Prostate gland (tissue), 2 donors: ENCODE data around the gene KRTAP21-3. TPM values are rescaled to one million over a fixed set of nuclear protein-coding genes. Genes with fewer than 3 reads are reported as not detected.
"Not testable (repeated sequence)": the region's sequence is repeated elsewhere in the genome, so short reads cannot be mapped to it uniquely, and the experiment has no call there.

Experiments
- DNase-seq: peaks from one replicate; pipeline ENCODE4 v3.0.0-alpha.2; 2019; ENCODE audit warnings: low spot score
- H3K27ac ChIP-seq, 2 donors: fragments of 200-600 bp; sonication (generic); 2 replicates each; pipeline ENCODE4 v1.5.1; 2017 to 2019
- H3K27me3 ChIP-seq: fragments of 200-600 bp; sonication (generic); replicated peaks from 2 replicates; pipeline ENCODE4 v1.5.1; 2019; ENCODE audit not compliant: insufficient read depth
- H3K36me3 ChIP-seq, 2 donors: fragments of 200-600 bp; sonication (generic); 1 replicate in 1 of 2; 2 replicates in 1 of 2; pipeline versions ENCODE4 v1.5.1 to v1.8.1; 2017 to 2019
- H3K4me1 ChIP-seq: fragments of 200-600 bp; sonication (generic); replicated peaks from 2 replicates; pipeline ENCODE4 v1.5.1; 2019
- H3K4me3 ChIP-seq, 2 donors: fragments of 200-600 bp; sonication (generic); 2 replicates each; pipeline ENCODE4 v1.5.1; 2017 to 2019
- H3K9me3 ChIP-seq: fragments of 200-600 bp; sonication (generic); 2 replicates; pipeline ENCODE4 v1.5.1; 2017
- POLR2A ChIP-seq: fragments of 450-650 bp; IDR thresholded peaks from one replicate; pipeline ENCODE4 v1.6.1; 2016; ENCODE audit warnings: antibody characterized with exemption, mild to moderate bottlenecking
- POLR2AphosphoS5 ChIP-seq: sonication (generic); formaldehyde crosslinking; IDR thresholded peaks from one replicate; pipeline ENCODE4 v1.6.1; 2017; ENCODE audit warnings: antibody characterized with exemption
- WGBS: methylation state at CpG from one replicate; pipeline ENCODE4 v1.1.5; 2018; 5-methylcytosine and 5-hydroxymethylcytosine counted together
- intact Hi-C: fragments of 100-400 bp; cut with DNase I; formaldehyde crosslinking; loops from one replicate; pipeline ENCODE4 v1.14.2; 2022
- total RNA-seq, 2 donors: library from RNA; depleted of rRNA; stranded (reverse); fragments of >200 nt; gene quantifications; one replicate each; pipeline ENCODE4 v1.1.0, GENCODE V29; 2016
- TF ChIP-seq, protein P1 (sequence below), 4 experiments: fragments of 200-600 bp in 2 of 4; fragments of 450-650 bp in 2 of 4; sonication (generic) in 2 of 4; IDR thresholded peaks; 1 replicate in 3 of 4; 2 replicates in 1 of 4; pipeline ENCODE4 v1.5.1; 2016 to 2019; ENCODE audit warnings: antibody characterized with exemption in 4 of 4, mild to moderate bottlenecking in 2 of 4, moderate library complexity in 2 of 4

KRTAP21-3 gene
- total RNA-seq, result not detected

- Histone ChIP-seq H3K9me3 (no peaks in the 10 kb centered on the region), H3K4me3 (no peak within 1 kb of the TSS), H3K27me3 (no peaks in the 10 kb centered on the region), H3K36me3 (no peaks in the 10 kb centered on the region), H3K4me1 (no peaks in the 10 kb centered on the region), H3K27ac (no peak within 1 kb of the TSS)
- 73% methylated on average over 3 of the region's 3 CpGs for WGBS
- DNase-seq, result no peak
- no peak for TF ChIP-seq POLR2AphosphoS5
- TF ChIP-seq, protein P1, sequence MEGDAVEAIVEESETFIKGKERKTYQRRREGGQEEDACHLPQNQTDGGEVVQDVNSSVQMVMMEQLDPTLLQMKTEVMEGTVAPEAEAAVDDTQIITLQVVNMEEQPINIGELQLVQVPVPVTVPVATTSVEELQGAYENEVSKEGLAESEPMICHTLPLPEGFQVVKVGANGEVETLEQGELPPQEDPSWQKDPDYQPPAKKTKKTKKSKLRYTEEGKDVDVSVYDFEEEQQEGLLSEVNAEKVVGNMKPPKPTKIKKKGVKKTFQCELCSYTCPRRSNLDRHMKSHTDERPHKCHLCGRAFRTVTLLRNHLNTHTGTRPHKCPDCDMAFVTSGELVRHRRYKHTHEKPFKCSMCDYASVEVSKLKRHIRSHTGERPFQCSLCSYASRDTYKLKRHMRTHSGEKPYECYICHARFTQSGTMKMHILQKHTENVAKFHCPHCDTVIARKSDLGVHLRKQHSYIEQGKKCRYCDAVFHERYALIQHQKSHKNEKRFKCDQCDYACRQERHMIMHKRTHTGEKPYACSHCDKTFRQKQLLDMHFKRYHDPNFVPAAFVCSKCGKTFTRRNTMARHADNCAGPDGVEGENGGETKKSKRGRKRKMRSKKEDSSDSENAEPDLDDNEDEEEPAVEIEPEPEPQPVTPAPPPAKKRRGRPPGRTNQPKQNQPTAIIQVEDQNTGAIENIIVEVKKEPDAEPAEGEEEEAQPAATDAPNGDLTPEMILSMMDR (IDR thresholded peaks at IDR 0.05), result no peak
- intact Hi-C loops, result no loop called here
Observed at GRCh38 chr21:30718239-30718909, at the start of gene KRTAP21-3. Gene KRTAP21-3, minus strand, starts transcription at chr21:30718777. Its CDS starts 18 bp downstream, at chr21:30718759.

GRCh38 chr21:30760776-30761175, 42.2 kb upstream of the KRTAP21-3 start:
- Histone ChIP-seq H3K4me3 (no peak overlapping the region), H3K36me3 (no peaks in the 10 kb centered on the region), H3K4me1 (no peaks in the 10 kb centered on the region), H3K9me3 (no peaks in the 10 kb centered on the region), H3K27ac (no peak overlapping the region), H3K27me3 (no peaks in the 10 kb centered on the region)
- no peak for DNase-seq
- WGBS, result 56% methylated on average over 2 of the region's 2 CpGs
- intact Hi-C loops, result no loop called here
- no peak for TF ChIP-seq POLR2A
- no peak for TF ChIP-seq POLR2AphosphoS5
- TF ChIP-seq, protein P1 (IDR thresholded peaks at IDR 0.05), result no peak

- Histone ChIP-seq H3K4me3 (no peak overlapping the region), H3K9me3 (no peaks in the 10 kb centered on the region), H3K4me1 (no peaks in the 10 kb centered on the region), H3K27ac (no peak overlapping the region), H3K36me3 (no peaks in the 10 kb centered on the region), H3K27me3 (no peaks in the 10 kb centered on the region)
- intact Hi-C loops, result no loop called here
- WGBS, result 56% methylated on average over 2 of the region's 2 CpGs
- DNase-seq, result no peak
- no peak for TF ChIP-seq POLR2A
- TF ChIP-seq, protein P1 (IDR thresholded peaks at IDR 0.05), result no peak
- TF ChIP-seq POLR2AphosphoS5, result no peak
Observed at GRCh38 chr21:30758306-30758705, 39.7 kb upstream of the KRTAP21-3 start.

DNA sequence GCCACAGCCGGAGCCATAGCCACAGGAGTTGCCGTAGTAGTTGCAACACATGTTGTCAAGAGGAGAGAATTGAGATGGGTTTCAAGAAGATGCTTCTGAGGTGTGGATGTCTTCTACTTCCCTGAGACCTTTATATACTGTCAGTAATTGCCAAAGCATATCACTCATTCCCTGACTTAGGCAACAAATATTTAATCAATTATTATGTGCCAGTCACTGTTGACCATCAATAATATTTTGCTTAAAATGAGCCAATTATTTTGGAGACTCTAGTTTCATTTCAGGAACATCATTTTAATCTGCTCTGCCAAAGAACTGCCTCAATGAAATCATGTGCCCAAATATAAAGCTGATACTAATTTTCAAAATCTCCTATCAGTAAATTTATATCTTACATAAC, 36.8 kb upstream of the KRTAP21-3 start, which contains the start of gene KRTAP21-1:
Gene KRTAP21-1, minus strand, starts transcription at position 101 of the 400 bp plus-strand sequence. Its CDS starts 50 bp downstream, at position 51.
- not testable (repeated sequence) for H3K4me1 ChIP-seq
- 100% methylated on average over 2 of the region's 2 CpGs for WGBS

DNA sequence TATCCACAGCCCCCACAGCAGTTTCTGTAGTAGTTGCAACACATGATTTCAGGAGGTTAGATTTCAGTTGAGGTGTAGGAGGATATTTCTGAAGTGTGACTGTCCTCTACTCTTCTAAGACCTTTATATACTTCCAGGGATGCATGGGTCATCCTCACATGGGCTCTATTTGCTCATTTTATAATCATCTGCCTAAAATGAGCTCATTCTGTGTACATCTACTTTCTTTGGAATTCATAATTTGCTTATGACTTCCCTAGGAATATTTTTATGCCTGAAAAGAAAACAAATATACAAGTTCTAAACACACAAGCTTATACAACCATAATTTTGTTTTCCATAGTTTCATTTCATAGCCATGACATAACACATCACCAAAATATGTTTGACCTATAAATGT, 28.6 kb upstream of the KRTAP21-3 start, which contains the start of gene KRTAP21-2:
Gene KRTAP21-2, minus strand, starts transcription at position 101 of the 400 bp plus-strand sequence. Its CDS starts 57 bp downstream, at position 44.
- Histone ChIP-seq H3K27ac (no peak within 1 kb of the TSS), H3K4me3 (no peak within 1 kb of the TSS), H3K4me1 (no peaks in the 10 kb centered on the region), H3K9me3 (no peaks in the 10 kb centered on the region), H3K36me3 (no peaks in the 10 kb centered on the region), H3K27me3 (no peaks in the 10 kb centered on the region)
- TF ChIP-seq POLR2A (no peak), POLR2AphosphoS5 (no peak)
- TF ChIP-seq, protein P1 (IDR thresholded peaks at IDR 0.05), result no peak
- intact Hi-C loops, result no loop called here
- no peak for DNase-seq

More for the DNA sequence above, 36.8 kb upstream of the KRTAP21-3 start, which contains the start of gene KRTAP21-1:
- H3K4me3 ChIP-seq, H3K27ac ChIP-seq, DNase-seq, H3K36me3 ChIP-seq, H3K9me3 ChIP-seq, intact Hi-C loops, H3K27me3 ChIP-seq: not testable (repeated sequence)
